ENCODE measurements around the gene CACNA1H. TPM values are rescaled to one million over a fixed set of nuclear protein-coding genes. Genes with fewer than 3 reads are reported as not detected.

Gene CACNA1H
- total and polyA plus RNA-seq, 2 donors (not counting 3 experiments of a cell fraction or from before 2014, with no cell fraction given) = 0.03 TPM; not detected in 1

DNA sequence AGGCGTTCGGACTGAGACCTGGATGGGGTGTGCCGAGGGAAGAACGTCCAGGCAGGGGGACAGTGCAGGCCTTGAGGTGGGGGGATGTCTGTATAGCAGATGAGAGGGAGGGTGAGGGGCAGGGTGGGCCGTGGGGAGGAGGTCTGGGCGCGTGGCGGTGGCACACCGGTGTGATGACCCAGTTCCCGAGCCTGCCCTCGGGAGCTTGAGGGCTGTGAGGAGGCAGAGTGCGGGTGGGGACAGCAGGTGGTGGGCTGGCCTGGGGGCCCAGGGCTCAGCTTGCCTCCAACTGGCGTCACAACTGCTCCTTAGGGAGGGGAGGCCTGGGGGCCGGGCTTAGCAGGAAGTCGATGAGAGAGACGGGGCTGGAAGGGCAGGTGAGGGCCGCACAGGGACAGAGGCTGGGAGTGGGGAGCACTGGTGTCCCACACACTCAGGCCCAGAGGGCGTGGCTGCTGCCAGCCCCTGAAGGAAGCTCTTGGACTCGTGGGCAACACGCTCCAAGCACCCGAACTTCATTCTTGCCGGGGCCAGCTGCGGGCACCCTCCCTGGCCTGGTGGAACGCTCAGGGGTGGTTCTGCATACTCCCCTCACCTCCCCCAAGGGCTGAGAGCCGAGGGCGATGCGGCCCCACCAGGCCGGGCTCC lies 6.5 kb downstream of the CACNA1H start:
- CTCF ChIA-PET = interaction anchor here (0.5 kb wide), 1 partner anchor 19 kb away, joined by 3 read pairs; no protein-coding TSS in a partner anchor

More for the DNA sequence above, 6.5 kb downstream of the CACNA1H start:
- Histone ChIP-seq H3K9ac (replicated peaks; ENCODE audit: extremely low read depth, insufficient read depth, low read length) (no peak overlapping the region), H3K4me3 (replicated peaks in 1 of 3; ENCODE audit: insufficient read depth in 1 of 3, low read depth in 1 of 3, low read length in 3 of 3) (no peak overlapping the region), H3K27me3 (ENCODE audit: control insufficient read depth in 2 of 2, insufficient read depth in 2 of 2, low read length in 2 of 2) (peaks cover 5 to 9% of the 10 kb centered on the region in 2 experiments), H3K27ac (ENCODE audit: insufficient read depth, low read depth, low read length) (no peak overlapping the region), H3K9me1 (replicated peaks; ENCODE audit: control insufficient read depth, extremely low read depth, insufficient read depth, low read length) (no peaks in the 10 kb centered on the region), H3K9me3 (replicated peaks; ENCODE audit: control insufficient read depth, insufficient read depth, low read length) (no peaks in the 10 kb centered on the region), H3K79me2 (ENCODE audit: control insufficient read depth, insufficient read depth, low read length) (no peaks in the 10 kb centered on the region), H3K36me3 (ENCODE audit: control insufficient read depth in 2 of 2, extremely low read depth in 1 of 2, insufficient read depth in 2 of 2, low read length in 2 of 2) (no peaks in the 10 kb centered on the region), H3K4me2 (ENCODE audit: insufficient read depth, low read length) (no peak overlapping the region), H2AFZ (ENCODE audit: low read depth, low read length) (no peak overlapping the region), H4K20me1 (replicated peaks; ENCODE audit: control insufficient read depth, extremely low read depth, insufficient read depth, low read length) (no peaks in the 10 kb centered on the region), H3K4me1 (ENCODE audit: control insufficient read depth, extremely low read depth, insufficient read depth, low read length) (no peaks in the 10 kb centered on the region)
- no TSS peak for BruUV-seq (replicated peaks)
- POLR2A ChIA-PET = no interaction called here
- TF ChIP-seq POLR2A (IDR thresholded peaks at IDR 0.05; ENCODE audit: low read depth, low read length) = no peak
- no peak for TF ChIP-seq MYC (IDR thresholded peaks at IDR 0.05; ENCODE audit: low read depth, low read length)
- TF ChIP-seq, protein P1, sequence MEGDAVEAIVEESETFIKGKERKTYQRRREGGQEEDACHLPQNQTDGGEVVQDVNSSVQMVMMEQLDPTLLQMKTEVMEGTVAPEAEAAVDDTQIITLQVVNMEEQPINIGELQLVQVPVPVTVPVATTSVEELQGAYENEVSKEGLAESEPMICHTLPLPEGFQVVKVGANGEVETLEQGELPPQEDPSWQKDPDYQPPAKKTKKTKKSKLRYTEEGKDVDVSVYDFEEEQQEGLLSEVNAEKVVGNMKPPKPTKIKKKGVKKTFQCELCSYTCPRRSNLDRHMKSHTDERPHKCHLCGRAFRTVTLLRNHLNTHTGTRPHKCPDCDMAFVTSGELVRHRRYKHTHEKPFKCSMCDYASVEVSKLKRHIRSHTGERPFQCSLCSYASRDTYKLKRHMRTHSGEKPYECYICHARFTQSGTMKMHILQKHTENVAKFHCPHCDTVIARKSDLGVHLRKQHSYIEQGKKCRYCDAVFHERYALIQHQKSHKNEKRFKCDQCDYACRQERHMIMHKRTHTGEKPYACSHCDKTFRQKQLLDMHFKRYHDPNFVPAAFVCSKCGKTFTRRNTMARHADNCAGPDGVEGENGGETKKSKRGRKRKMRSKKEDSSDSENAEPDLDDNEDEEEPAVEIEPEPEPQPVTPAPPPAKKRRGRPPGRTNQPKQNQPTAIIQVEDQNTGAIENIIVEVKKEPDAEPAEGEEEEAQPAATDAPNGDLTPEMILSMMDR (IDR thresholded peaks at IDR 0.05; ENCODE audit: extremely low read depth in 1 of 2, insufficient read depth in 1 of 2, low read depth in 1 of 2, low read length in 2 of 2) = no peak
- TF ChIP-seq, protein P2, sequence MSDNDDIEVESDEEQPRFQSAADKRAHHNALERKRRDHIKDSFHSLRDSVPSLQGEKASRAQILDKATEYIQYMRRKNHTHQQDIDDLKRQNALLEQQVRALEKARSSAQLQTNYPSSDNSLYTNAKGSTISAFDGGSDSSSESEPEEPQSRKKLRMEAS (IDR thresholded peaks at IDR 0.05; ENCODE audit: insufficient read depth, insufficient read length) = no peak
- no peak for TF ChIP-seq FOS (IDR thresholded peaks at IDR 0.05; ENCODE audit: borderline replicate concordance, insufficient read depth, low read length)
- DNase-seq (ENCODE audit: low read depth, low spot score) = no peak
- intact Hi-C loops (cut with micrococcal nuclease) (no loop called here), dilution Hi-C loops (cut with MboI; ENCODE audit: extremely low pct_ligation_motif_present, low sequenced_read_pairs) (no loop called here)
- FAIRE-seq = no peak

Data from endothelial cell of umbilical vein (primary cell).